GM18498 (cell line): Measurements from ENCODE around the gene USP17L12.
"Not testable (repeated sequence)": the region's sequence is repeated elsewhere in the genome, so short reads cannot be mapped to it uniquely, and the experiment has no call there.

ENCODE experiments used
- ATAC-seq: cut with Tn5 transposase; IDR thresholded peaks from one replicate; pipeline ENCODE4 v1.9.1; 2021; ENCODE audit warnings: mild to moderate bottlenecking, moderate library complexity; ENCODE audit not compliant: unreplicated experiment

Gene USP17L12, protein sequence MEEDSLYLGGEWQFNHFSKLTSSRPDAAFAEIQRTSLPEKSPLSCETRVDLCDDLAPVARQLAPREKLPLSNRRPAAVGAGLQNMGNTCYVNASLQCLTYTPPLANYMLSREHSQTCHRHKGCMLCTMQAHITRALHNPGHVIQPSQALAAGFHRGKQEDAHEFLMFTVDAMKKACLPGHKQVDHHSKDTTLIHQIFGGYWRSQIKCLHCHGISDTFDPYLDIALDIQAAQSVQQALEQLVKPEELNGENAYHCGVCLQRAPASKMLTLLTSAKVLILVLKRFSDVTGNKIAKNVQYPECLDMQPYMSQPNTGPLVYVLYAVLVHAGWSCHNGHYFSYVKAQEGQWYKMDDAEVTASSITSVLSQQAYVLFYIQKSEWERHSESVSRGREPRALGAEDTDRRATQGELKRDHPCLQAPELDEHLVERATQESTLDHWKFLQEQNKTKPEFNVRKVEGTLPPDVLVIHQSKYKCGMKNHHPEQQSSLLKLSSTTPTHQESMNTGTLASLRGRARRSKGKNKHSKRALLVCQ

DNA sequence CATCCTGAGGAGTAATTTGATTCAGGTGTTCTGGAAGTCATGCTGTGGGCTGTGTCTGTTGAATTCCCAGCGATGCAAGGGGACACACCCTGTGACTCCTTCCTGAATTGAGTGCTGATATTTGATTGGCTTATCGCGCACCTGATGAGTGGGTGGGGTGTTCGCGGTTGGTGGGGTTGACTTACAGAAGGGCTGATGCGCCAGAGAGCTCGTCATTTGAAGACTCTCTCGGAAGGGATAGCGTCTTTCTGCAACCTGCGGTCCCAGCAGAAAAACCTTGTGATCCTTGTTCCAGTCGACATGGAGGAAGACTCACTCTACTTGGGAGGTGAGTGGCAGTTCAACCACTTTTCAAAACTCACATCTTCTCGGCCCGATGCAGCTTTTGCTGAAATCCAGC lies at the start of gene USP17L12:
USP17L12 (plus strand) TSS at position 301 of the 400 bp plus-strand sequence; CDS start at position 301, 0 bp downstream.
- not testable (repeated sequence) for ATAC-seq

DNA sequence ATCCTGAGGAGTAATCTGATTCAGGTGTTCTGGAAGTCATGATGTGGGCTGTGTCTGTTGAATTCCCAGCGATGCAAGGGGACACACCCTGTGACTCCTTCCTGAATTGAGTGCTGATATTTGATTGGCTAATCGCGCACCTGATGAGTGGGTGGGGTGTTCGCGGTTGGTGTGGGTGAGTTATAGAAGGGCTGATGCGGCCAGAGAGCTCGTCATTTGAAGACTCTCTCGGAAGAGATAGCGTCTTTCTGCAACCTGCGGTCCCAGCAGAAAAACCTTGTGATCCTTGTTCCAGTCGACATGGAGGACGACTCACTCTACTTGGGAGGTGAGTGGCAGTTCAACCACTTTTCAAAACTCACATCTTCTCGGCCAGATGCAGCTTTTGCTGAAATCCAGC lies 9.6 kb upstream of the USP17L12 start, which contains the start of gene USP17L10:
USP17L10 (plus strand) TSS at position 301 of the 400 bp plus-strand sequence; CDS start at position 301, 0 bp downstream.
- not testable (repeated sequence) for ATAC-seq

DNA sequence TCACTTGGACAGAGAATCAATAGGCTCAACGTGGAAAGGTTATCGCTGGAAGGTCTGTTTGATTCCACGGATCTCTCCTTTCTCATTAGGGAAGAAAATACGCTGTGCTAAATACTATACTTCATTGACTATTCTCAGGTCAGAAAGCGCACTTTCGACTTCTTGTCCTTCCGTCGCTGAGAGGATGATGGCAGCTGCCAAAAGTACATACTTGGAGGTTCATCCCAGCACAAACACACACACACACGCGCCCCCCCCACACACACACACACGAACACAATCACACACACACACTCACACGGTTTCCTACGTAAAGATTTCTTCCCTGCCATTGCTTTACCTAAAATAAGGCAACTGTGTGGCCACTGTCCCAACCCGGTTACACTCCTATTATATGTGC lies 5.3 kb upstream of the USP17L12 start:
- ATAC-seq = not testable (repeated sequence)

DNA sequence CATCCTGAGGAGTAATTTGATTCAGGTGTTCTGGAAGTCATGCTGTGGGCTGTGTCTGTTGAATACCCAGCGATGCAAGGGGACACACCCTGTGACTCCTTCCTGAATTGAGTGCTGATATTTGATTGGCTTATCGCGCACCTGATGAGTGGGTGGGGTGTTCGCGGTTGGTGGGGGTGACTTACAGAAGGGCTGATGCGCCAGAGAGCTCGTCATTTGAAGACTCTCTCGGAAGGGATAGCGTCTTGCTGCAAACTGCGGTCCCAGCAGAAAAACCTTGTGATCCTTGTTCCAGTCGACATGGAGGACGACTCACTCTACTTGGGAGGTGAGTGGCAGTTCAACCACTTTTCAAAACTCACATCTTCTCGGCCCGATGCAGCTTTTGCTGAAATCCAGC lies 4.8 kb upstream of the USP17L12 start, which contains the start of gene USP17L11:
USP17L11 (plus strand) TSS at position 301 of the 400 bp plus-strand sequence; CDS start at position 301, 0 bp downstream.
- not testable (repeated sequence) for ATAC-seq

DNA sequence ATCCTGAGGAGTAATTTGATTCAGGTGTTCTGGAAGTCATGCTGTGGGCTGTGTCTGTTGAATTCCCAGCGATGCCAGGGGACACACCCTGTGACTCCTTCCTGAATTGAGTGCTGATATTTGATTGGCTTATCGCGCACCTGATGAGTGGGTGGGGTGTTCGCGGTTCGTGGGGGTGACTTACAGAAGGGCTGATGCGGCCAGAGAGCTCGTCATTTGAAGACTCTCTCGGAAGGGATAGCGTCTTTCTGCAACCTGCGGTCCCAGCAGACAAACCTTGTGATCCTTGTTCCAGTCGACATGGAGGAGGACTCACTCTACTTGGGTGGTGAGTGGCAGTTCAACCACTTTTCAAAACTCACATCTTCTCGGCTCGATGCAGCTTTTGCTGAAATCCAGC lies 4.6 kb downstream of the USP17L12 start, which contains the start of gene USP17L13:
USP17L13 (plus strand) TSS at position 301 of the 400 bp plus-strand sequence; CDS start at position 301, 0 bp downstream.
- not testable (repeated sequence) for ATAC-seq

DNA sequence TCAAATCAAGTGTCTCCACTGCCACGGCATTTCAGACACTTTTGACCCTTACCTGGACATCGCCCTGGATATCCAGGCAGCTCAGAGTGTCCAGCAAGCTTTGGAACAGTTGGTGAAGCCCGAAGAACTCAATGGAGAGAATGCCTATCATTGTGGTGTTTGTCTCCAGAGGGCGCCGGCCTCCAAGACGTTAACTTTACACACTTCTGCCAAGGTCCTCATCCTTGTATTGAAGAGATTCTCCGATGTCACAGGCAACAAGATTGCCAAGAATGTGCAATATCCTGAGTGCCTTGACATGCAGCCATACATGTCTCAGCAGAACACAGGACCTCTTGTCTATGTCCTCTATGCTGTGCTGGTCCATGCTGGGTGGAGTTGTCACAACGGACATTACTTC lies 10.3 kb downstream of the USP17L12 start:
- not testable (repeated sequence) for ATAC-seq

DNA sequence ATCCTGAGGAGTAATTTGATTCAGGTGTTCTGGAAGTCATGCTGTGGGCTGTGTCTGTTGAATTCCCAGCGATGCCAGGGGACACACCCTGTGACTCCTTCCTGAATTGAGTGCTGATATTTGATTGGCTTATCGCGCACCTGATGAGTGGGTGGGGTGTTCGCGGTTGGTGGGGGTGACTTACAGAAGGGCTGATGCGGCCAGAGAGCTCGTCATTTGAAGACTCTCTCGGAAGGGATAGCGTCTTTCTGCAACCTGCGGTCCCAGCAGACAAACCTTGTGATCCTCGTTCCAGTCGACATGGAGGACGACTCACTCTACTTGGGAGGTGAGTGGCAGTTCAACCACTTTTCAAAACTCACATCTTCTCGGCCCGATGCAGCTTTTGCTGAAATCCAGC lies 14.1 kb downstream of the USP17L12 start, which contains the start of gene USP17L15:
USP17L15 (plus strand) TSS at position 301 of the 400 bp plus-strand sequence; CDS start at position 301, 0 bp downstream.
- not testable (repeated sequence) for ATAC-seq

DNA sequence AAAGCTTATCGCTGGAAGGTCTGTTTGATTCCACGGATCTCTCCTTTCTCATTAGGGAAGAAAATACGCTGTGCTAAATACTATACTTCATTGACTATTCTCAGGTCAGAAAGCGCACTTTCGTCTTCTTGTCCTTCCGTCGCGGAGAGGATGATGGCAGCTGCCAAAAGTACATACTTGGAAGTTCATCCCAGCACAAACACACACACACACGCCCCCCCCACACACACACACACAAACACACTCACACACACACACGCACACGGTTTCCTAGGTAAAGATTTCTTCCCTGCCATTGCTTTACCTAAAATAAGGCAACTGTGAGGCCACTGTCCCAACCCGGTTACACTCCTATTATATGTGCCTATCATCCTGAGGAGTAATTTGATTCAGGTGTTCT lies 18.5 kb downstream of the USP17L12 start:
- ATAC-seq = not testable (repeated sequence)

DNA sequence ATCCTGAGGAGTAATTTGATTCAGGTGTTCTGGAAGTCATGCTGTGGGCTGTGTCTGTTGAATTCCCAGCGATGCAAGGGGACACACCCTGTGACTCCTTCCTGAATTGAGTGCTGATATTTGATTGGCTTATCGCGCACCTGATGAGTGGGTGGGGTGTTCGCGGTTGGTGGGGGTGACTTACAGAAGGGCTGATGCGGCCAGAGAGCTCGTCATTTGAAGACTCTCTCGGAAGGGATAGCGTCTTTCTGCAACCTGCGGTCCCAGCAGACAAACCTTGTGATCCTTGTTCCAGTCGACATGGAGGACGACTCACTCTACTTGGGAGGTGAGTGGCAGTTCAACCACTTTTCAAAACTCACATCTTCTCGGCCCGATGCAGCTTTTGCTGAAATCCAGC lies 23.6 kb downstream of the USP17L12 start, which contains the start of gene USP17L17:
USP17L17 (plus strand) TSS at position 301 of the 400 bp plus-strand sequence; CDS start at position 301, 0 bp downstream.
- not testable (repeated sequence) for ATAC-seq

DNA sequence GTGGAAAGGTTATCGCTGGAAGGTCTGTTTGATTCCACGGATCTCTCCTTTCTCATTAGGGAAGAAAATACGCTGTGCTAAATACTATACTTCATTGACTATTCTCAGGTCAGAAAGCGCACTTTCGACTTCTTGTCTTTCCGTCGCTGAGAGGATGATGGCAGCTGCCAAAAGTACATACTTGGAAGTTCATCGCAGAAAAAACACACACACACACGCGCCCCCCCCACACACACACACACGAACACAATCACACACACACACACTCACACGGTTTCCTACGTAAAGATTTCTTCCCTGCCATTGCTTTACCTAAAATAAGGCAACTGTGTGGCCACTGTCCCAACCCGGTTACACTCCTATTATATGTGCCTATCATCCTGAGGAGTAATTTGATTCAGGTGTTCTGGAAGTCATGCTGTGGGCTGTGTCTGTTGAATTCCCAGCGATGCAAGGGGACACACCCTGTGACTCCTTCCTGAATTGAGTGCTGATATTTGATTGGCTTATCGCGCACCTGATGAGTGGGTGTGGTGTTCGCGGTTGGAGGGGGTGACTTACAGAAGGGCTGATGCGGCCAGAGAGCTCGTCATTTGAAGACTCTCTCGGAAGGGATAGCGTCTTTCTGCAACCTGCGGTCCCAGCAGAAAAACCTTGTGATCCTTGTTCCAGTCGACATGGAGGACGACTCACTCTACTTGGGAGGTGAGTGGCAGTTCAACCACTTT lies 28.2 kb downstream of the USP17L12 start, which contains the start of gene USP17L18:
USP17L18 (plus strand) TSS at position 678 of the 728 bp plus-strand sequence; CDS start at position 678, 0 bp downstream.
- ATAC-seq = not testable (repeated sequence)

DNA sequence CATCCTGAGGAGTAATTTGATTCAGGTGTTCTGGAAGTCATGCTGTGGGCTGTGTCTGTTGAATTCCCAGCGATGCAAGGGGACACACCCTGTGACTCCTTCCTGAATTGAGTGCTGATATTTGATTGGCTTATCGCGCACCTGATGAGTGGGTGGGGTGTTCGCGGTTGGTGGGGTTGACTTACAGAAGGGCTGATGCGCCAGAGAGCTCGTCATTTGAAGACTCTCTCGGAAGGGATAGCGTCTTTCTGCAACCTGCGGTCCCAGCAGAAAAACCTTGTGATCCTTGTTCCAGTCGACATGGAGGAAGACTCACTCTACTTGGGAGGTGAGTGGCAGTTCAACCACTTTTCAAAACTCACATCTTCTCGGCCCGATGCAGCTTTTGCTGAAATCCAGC lies 33.1 kb downstream of the USP17L12 start, which contains the start of gene USP17L19:
USP17L19 (plus strand) TSS at position 301 of the 400 bp plus-strand sequence; CDS start at position 301, 0 bp downstream.
- ATAC-seq = not testable (repeated sequence)

DNA sequence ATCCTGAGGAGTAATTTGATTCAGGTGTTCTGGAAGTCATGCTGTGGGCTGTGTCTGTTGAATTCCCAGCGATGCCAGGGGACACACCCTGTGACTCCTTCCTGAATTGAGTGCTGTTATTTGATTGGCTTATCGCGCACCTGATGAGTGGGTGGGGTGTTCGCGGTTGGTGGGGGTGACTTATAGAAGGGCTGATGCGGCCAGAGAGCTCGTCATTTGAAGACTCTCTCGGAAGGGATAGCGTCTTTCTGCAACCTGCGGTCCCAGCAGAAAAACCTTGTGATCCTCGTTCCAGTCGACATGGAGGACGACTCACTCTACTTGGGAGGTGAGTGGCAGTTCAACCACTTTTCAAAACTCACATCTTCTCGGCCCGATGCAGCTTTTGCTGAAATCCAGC lies 37.9 kb downstream of the USP17L12 start, which contains the start of gene USP17L20:
USP17L20 (plus strand) TSS at position 301 of the 400 bp plus-strand sequence; CDS start at position 301, 0 bp downstream.
- ATAC-seq = not testable (repeated sequence)

DNA sequence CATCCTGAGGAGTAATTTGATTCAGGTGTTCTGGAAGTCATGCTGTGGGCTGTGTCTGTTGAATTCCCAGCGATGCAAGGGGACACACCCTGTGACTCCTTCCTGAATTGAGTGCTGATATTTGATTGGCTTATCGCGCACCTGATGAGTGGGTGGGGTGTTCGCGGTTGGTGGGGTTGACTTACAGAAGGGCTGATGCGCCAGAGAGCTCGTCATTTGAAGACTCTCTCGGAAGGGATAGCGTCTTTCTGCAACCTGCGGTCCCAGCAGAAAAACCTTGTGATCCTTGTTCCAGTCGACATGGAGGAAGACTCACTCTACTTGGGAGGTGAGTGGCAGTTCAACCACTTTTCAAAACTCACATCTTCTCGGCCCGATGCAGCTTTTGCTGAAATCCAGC lies 42.6 kb downstream of the USP17L12 start, which contains the start of gene USP17L21:
USP17L21 (plus strand) TSS at position 301 of the 400 bp plus-strand sequence; CDS start at position 301, 0 bp downstream.
- not testable (repeated sequence) for ATAC-seq

DNA sequence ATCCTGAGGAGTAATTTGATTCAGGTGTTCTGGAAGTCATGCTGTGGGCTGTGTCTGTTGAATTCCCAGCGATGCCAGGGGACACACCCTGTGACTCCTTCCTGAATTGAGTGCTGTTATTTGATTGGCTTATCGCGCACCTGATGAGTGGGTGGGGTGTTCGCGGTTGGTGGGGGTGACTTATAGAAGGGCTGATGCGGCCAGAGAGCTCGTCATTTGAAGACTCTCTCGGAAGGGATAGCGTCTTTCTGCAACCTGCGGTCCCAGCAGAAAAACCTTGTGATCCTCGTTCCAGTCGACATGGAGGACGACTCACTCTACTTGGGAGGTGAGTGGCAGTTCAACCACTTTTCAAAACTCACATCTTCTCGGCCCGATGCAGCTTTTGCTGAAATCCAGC lies 47.4 kb downstream of the USP17L12 start, which contains the start of gene USP17L22:
USP17L22 (plus strand) TSS at position 301 of the 400 bp plus-strand sequence; CDS start at position 301, 0 bp downstream.
- not testable (repeated sequence) for ATAC-seq
